GM19455 (cell line): Measurements from ENCODE around the gene EDA.
"Not testable (repeated sequence)": the region's sequence is repeated elsewhere in the genome, so short reads cannot be mapped to it uniquely, and the experiment has no call there.

Source experiments
- ATAC-seq: cut with Tn5 transposase; IDR thresholded peaks from one replicate; pipeline ENCODE4 v1.9.1; 2021; ENCODE audit not compliant: unreplicated experiment

EDA gene

DNA sequence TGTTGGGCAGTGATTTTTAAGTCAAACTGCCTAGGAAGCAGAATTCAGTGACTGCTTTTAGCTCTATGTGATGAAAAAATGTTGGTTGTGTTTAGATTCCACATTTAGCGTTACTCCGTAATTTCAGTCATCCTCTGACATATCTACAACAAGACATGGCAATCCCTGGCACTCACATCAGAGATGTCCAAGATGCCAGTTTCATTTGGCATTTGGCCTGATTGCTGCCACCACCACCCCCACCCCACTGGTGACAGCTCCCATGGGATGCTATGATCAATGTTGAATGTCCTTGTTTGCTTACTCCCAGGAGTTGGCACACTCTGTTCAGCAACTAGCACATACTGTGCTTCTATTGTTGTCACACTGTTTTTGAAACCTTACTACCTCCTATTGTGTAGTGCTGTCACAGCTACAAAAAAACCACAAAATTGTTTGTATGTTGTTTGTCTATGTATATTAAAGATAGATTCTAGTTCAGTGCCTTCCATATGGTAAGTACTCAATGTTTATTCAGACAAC is 332.4 kb downstream of the EDA start:
- ATAC-seq: no peak

- ATAC-seq: no peak
These were observed 335.8 kb downstream of the EDA start for GRCh38 chrX:69951753-69952152.

- ATAC-seq: no peak
These were observed 343.8 kb downstream of the EDA start for GRCh38 chrX:69959712-69960111.

DNA sequence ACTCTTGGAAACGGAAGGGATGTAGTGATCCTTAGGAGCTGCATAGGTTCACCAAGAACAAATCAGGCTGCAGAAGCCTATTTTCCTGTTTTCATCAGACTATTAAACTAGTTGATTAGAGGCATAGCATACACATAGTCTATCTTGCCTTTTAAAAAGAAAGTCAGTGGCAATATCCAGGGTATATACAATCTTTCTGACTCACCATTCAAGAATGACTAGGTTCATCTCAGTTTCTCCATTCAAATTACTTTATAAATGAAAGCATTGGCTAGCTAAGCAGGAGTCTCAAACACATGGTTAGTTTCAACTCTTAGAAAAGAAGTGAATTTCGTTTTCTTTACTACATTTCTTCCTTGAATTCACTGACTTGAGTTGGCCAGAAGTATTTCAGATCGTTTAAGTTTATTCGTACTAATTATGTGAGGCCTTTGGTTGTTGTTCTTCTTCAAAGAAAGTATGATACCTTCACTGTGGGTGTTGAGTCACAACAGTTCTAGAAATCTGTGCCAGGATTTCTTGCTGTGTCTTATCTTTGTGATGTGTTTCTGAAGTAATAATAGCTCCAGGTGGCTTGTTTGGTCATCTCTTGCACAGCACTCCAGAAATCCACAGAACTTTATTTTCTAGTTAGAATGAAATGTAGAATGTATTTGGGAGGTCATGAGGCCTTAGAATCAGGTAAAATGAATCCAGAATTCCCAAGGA is 345.6 kb downstream of the EDA start:
- ATAC-seq: no peak

- no peak for ATAC-seq
These were observed 353.0 kb downstream of the EDA start for GRCh38 chrX:69968950-69969349.

- ATAC-seq: no peak
These were observed 353.5 kb downstream of the EDA start for GRCh38 chrX:69969460-69969859.

DNA sequence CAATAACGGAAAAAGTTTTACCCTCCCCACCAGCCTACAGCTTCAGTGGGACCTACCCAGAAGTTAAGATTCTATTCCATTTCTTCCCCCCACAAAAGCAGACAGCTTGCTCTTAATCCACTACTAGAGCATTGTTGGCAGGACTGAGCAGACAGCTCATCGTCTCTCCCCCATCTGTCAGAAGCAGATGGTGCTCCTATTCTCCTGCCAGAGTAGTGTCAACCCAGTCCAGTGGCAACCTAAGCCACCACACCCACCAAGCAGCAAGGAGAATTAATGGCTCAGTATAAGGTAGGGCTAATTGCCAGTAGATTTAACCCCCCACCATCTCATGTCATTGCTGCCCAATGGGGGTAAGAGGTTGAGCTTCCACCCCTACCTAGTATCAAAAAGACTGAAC is 371.8 kb downstream of the EDA start:
- ATAC-seq: no peak

DNA sequence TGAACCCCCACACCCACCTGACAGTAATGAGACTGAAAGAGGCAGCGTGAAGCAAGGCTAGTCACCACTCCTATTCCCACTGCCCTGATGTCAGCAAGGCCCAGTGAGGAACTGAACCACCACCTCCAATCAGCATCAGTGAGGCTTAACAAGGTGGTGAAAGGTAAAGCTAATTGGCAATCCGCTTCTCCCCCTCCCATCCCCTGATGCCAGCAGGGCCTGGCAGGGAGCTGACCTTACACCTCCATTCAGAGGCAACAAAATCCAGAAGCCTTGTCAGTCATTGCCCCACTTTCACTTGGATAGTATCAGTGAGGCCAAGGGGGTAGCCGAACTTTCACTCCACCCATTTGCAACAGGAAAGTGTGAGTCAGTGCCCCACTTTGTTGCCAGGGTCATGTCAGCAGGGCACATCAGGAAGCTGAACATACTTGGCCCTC is 373.1 kb downstream of the EDA start:
- no peak for ATAC-seq

DNA sequence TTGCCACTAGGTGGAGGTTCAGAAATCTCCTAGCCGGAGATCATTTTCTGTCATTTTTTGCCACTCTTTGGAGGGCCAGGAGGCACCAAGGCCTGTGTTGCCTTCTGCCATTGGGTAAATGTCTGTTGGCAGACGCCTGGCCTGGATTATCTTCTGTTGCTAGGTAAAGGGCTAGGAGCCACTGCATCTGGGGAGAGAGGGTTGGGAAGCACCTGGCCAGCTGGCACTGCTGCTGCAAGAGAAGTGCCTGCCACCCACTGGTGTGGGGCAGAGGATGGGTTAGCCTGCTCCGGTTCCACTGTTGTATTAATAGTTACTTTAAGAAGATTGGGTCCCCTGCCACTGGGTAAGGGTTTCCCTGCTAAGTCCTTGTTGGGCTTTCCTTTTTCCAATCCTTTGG is 375.8 kb downstream of the EDA start:
- no peak for ATAC-seq

GRCh38 chrX:69993494-69993893 is 377.6 kb downstream of the EDA start:
- no peak for ATAC-seq

DNA sequence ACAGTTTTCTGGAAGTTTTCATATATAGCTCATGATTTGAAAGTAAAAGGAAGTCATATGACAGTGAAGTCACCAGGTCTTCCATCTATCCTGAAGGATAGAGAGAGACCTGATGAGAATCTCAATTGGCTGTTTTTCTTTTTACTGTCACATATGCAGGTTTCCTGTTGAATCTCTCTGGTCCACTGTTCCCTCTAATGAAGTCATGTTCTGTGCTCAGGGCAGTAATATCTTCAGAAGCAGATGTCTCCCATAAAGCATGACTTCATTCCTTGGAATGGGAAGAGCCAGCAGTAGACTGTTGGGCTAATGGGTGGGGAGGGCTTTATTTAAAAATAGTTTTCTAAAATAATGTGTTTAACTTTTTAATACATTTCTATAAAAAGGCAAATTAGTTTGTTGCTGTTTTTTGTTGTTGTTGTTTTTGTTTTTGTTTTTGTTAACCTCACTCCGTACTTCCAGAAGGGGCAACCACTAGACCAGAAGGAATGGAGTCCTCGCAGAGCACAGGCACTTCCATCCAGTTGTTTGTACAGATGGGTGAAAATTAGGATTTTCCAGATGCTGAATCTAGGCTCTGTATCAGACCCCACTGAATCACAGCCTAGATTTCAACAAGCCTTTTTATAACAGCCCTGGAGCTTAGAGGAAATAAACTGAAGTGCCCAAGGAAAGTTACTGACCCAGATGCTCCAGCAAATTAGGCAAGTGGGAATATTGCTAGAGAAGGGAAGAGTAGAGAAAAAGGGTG is 379.6 kb downstream of the EDA start:
- no peak for ATAC-seq

DNA sequence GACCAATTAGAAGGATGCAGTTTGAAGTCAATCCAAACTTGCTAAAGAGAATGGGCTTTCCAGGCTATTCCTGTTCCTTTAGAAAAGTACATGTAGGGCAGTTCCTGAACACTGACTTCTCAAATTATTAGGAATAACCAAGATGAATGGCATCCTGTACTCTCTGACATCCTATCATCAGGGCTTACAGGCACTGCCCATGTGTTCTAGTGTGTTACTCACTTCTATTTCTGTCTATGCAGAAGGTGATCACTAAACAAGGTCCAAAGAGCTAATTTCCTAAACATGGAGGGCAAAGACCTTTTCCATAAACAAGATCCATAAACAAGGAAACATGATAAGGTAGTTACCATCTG is 380.2 kb downstream of the EDA start:
- no peak for ATAC-seq

DNA sequence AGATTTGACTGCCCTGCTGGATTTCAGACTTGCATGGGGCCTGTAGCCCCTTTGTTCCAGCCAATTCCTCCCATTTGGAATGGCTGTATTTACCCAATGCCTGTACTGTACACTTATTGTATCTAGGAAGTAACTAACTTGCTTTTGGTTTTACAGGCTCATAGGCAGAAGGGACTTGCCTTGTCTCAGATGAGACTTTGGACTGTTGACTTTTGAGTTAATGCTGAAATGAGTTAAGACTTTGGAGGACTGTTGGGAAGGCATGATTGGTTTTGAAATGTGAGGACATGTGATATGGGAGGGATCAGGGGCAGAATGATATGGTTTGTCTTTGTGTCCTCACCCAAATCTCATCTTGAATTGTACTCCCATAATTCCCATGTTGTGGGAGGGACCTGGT is 382.4 kb downstream of the EDA start:
- ATAC-seq: not testable (repeated sequence)

DNA sequence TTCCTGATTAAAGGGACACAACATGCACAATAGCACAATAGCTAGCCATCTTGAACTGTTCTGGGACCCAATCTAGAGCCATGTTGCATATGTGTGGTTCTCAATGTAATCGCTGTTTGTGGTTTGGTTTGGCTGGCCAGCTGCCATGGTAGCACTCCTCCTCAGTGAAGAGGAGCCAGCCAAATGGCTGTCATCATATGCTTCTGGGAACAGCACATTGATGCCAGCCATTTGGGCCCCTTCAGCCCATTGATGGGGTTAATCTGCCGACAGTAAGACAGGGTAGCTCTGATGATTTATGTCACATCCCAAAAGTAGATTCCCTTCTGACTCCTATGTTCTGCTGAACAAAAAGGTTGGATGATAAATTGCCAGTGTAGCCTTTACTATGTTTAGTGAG is 385.4 kb downstream of the EDA start:
- no peak for ATAC-seq

DNA sequence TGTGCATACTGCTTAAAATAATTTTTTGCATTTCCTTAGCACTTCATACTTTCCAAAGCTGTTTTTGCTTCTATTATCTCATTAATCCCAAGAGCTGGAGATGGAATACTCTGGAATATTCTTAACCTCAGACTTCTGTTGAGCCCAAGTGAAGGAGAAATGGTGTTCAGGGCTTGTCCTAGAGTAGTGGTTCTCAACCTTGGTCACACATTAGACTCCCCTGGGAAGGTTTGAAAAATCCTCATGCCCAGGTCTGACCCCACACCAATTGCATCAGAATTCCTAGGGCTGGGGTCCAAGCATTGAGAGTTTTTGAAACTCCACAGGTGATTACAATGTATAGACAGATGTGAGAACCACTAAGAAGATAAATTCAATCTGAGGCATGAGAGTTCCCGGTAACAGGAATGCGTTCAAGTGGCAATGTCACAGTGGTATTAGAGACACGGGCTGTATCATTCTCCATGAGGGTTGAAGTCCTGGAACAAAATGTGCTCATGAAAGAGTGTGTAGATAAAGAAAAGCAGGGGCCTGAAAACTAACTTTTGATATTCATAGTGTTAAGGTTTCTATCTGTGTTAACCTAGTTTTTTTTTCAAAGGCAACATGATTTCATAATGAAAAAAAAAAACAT is 385.9 kb downstream of the EDA start:
- no peak for ATAC-seq

DNA sequence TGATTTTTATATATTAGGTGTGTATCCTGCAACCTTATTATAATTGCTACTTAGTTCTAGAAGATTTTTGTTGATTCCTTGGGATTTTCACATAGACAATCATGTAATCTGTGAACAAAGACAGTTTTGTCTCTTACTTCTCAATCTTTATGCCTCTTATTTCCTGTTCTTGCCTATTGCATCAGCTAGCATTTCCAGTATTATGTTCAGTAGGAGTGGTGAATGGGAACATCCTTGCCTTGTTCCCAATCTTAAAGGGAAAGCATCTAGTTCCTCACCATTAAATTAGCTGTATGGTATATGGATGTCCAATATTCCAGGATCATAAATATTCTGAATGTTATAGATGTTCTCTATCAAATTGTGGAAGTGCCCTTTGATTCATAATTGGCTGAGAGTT is 392.0 kb downstream of the EDA start:
- ATAC-seq: no peak

GRCh38 chrX:70009049-70009448 is 393.1 kb downstream of the EDA start:
- no peak for ATAC-seq

- ATAC-seq: no peak
These were observed 394.1 kb downstream of the EDA start for GRCh38 chrX:70009970-70010369.

- ATAC-seq: no peak
These were observed 396.8 kb downstream of the EDA start for GRCh38 chrX:70012756-70013155.

DNA sequence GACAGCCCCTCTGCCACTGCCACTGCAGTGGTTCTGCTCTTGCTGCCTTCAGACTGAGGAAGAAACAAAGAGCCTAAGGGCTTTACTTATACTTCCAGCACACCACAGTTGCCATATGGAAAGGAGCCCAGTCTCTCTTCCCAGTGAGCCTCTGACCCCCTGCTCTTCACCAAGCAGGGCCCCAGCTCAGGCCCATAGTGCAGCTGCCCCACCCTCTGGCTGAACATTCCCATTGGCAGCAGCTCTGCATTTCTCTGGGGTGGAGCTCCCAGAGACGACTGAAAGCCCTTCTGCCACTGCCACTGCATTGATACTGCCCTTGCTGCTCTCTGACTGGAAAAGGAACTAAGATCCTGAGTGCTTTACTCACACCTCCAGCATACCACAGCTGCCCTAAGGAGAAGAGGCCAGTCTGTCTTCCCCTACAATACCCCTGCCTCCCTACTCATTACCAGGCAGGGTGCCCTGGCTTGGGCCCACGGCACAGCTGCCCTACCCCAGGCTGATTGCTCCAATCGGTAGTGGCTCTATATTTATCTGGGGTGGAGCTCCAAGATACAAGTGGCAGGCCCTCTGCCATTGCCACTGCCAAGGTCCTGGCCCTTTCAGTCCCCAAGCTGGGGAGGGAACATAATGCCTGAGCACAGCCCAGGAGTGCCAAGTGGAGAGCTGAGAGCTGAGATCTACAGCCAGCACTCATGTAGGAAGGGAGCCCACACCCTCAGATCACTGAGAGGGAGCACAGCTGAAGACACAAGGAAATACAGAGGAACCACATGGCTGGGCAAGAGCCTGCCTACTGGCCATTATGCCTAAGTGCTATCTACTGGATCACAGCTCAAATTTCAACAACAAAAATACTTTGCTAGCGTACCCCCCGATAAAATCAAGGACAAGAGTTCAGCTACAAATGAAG is 397.8 kb downstream of the EDA start:
- no peak for ATAC-seq

GRCh38 chrX:70016513-70016912 is 400.6 kb downstream of the EDA start:
- no peak for ATAC-seq
